Large intestine (tissue), 1 donor: Measurements from ENCODE around the gene AIMP1. TPM values are rescaled to one million over a fixed set of nuclear protein-coding genes. Genes with fewer than 3 reads are reported as not detected.

ENCODE experiments used
- polyA plus RNA-seq: library from polyadenylated mRNA; unstranded; fragments of 120-200 nt; gene quantifications from one replicate; pipeline ENCODE4 v1.2.1, GENCODE V29; 2013

AIMP1 gene
- polyA plus RNA-seq, 1 donor, result 58.4 TPM

Other genes with a start within 250 kb of the AIMP1 start
- 29.0 TPM for gene TBCK, start 341 bp upstream of the AIMP1 start, polyA plus RNA-seq
- 0.06 TPM for gene GIMD1, start 52.2 kb downstream of the AIMP1 start, polyA plus RNA-seq